Panc1 (cell line): ENCODE measurements around the gene SZT2.

Source experiments
- CTCF ChIP-seq: fragments of 450-650 bp; IDR thresholded peaks from 2 replicates; pipeline ENCODE4 v1.5.1; 2017; ENCODE audit warnings: mild to moderate bottlenecking
- REST ChIP-seq, 2 experiments: IDR thresholded peaks; 2 replicates each; pipeline ENCODE4 v1.6.1; 2011 to 2012; ENCODE audit warnings: low read depth in 2 of 2, control low read depth in 1 of 2, low read length in 1 of 2, mild to moderate bottlenecking in 1 of 2, moderate library complexity in 1 of 2; ENCODE audit not compliant: insufficient read depth in 1 of 2
- SIN3A ChIP-seq: IDR thresholded peaks from 2 replicates; pipeline ENCODE4 v1.6.1; 2012; ENCODE audit warnings: low read depth, mild to moderate bottlenecking, low read length, moderate library complexity, borderline replicate concordance; ENCODE audit not compliant: insufficient read depth

GRCh38 chr1:43388613-43389012, 1.1 kb upstream of the SZT2 start:
- TF ChIP-seq CTCF (no peak), REST (IDR thresholded peaks at IDR 0.05; ENCODE audit: insufficient read depth in 1 of 2, low read depth in 2 of 2, low read length in 1 of 2) (no peak), SIN3A (no peak)
